IPS-NIHi7 (cell line): ENCODE data around the gene SOWAHC.

Experiments used
- DNase-seq: peaks from one replicate; pipeline ENCODE4 v3.0.0; 2012; ENCODE audit warnings: mixed read lengths; ENCODE audit errors: extremely low spot score

Gene SOWAHC

GRCh38 chr2:109646961-109647360 lies 32.8 kb downstream of the SOWAHC start:
- no peak for DNase-seq

DNA sequence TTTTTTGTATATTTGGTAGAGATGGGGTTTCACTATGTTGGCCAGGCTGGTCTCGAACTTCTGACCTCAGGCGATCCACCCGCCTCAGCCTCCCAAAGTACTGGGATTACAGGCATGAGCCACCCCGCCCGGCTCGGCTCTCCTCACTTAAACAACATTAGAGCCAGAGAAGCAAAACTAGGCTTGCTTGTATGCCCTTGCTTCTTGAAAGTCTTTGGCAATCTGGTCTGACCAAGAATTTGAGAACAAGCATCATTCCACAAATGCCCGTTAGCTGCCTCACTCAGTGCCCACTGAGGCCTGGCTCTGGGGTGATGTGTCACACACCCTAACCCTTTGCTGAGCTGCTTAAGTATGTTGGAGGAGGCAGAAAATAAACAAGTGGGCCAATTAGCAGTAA lies 33.5 kb downstream of the SOWAHC start:
- DNase-seq, result no peak

GRCh38 chr2:109648041-109648527 lies 33.9 kb downstream of the SOWAHC start:
- no peak for DNase-seq

GRCh38 chr2:109649736-109650695 lies 35.9 kb downstream of the SOWAHC start:
- DNase-seq, result no peak

DNA sequence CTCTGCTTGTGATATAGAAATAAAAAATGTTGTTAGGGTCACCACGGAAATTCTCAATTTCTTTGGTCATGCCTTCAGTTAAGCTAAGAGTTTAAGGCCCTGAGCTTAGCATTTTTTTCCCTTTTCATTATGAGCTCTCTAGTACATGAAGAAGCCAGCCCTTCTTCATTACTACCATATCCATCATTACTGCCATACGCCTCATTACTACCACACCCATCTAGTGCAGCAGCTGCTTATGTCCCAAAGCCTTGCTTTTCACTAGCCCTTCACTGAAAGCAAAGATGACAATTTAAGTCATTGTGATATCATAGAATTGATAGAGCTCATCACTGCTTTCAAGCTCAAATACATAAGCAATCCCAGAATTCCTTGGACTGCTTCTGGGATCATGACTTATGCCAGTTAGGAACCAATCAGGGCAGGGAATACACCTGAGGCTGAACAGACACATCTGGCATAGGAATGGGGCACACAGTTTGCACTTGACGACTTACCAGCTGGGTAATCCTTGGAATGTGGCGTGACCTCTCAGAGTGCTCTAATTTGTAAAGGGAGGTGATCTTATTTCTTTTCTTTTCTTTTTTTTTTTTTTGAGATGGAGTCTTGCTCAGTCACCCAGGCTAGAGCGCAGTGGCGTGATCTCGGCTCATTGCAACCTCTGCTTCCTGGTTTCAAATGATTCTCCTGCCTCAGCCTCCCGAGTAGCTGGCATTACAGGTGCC lies 40.3 kb downstream of the SOWAHC start:
- no peak for DNase-seq

DNA sequence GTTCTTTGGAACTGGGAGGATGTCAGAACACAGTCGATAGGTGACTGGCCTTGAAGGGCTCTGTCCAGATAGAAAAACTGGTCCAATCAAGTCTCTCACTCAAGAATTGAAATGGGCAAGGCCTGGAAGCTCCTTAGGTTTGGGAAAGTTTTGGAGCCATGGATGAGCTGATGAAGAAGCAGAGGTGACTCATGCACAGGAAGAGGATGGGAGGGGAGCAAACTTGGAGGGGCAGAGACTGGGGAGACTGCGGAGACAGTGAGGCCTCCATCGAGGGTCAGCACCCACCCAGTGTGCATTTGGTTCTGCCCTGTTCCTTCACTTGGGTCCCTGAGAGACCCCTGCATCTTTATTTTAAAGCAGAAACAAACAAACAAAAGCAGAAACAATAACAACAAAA lies 41.1 kb downstream of the SOWAHC start:
- DNase-seq, result no peak

DNA sequence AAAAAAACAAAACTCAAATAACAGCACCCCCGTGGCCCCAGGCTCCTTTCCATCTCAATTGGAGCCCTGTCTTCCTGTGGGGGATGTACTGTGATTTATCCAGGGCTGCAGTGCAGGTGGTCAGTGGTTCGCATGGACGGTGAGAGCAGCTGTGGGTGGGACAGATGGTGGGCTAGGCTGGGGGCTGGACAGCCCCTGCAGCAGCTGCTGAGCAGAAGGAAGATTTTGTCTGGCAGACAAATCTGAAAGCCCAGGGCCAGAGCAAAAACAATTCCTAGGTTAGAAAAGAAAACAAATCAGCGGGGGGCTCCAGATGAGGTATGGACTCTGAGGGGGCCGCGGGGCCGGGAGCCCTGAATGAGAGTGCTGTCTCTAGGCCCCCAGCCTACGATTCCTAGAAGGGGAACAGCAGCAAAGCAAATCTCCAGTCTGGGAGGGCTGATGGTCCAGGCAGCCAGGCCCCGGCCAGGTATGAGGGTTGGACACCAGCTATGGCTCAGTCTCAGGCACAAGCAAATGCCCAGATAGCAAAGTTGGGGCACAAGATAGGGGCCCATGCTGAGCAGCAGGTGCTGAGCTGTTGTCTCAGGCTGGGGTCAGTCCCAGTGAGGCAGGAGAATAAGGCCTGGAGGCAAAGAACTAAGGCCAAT lies 45.4 kb downstream of the SOWAHC start:
- no peak for DNase-seq

DNA sequence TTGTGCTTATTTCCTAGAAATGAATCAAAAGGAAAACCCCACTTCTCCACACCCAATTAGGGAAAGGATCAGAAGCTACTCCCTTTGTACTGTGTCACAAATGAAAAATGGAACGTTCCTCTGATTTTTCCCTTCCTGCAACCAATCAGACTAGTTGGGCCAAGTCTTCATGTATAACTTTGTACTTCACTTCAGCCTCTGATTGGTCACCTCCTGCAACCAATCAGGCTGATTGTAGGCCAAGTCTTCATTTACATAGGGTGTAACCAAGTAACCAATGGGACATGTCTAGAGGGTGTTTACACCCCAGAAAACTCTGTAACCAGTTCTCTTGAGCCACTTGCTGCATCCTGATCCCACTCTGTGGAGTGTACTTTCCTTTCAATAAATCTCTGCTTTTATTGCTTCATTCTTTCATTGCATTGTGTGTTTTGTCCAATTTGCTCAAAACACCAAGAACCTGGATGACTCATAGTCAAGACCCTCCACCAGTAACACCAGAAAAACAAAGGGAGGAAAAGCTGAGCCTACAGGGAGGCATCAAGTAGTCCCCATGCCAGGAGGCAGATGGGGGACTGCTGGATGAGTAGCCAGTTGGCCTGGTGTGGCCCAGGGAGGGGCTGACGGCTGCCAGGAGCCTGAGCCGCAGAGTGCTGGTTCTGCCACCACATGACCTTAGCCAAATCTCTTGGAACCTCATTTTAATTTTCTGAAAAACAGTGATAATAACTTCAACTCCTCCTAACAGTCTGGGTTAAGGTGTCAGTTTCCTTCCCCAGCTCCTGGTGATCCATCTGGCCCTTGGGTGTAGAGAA lies 46.1 kb downstream of the SOWAHC start:
- no peak for DNase-seq

- DNase-seq, result no peak
Measured at GRCh38 chr2:109662889-109663288, 48.7 kb downstream of the SOWAHC start.

GRCh38 chr2:109663721-109664120 lies 49.6 kb downstream of the SOWAHC start:
- DNase-seq, result no peak

- DNase-seq, result no peak
Measured at GRCh38 chr2:109666466-109666865, 52.3 kb downstream of the SOWAHC start.
